ENCODE results near the gene ZNF778.

GRCh38 chr16:89199241-89200123, 18.0 kb upstream of the ZNF778 start:
- TF ChIP-seq, protein P1, sequence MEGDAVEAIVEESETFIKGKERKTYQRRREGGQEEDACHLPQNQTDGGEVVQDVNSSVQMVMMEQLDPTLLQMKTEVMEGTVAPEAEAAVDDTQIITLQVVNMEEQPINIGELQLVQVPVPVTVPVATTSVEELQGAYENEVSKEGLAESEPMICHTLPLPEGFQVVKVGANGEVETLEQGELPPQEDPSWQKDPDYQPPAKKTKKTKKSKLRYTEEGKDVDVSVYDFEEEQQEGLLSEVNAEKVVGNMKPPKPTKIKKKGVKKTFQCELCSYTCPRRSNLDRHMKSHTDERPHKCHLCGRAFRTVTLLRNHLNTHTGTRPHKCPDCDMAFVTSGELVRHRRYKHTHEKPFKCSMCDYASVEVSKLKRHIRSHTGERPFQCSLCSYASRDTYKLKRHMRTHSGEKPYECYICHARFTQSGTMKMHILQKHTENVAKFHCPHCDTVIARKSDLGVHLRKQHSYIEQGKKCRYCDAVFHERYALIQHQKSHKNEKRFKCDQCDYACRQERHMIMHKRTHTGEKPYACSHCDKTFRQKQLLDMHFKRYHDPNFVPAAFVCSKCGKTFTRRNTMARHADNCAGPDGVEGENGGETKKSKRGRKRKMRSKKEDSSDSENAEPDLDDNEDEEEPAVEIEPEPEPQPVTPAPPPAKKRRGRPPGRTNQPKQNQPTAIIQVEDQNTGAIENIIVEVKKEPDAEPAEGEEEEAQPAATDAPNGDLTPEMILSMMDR (conservative IDR thresholded peaks at IDR 0.05 in 1 of 2, IDR thresholded peaks at IDR 0.05 in 1 of 2; ENCODE audit: low read depth in 1 of 2, low read length in 2 of 2): no peak
- no peak for TF ChIP-seq EZH2 (IDR thresholded peaks at IDR 0.05; ENCODE audit: low read length, missing control alignments)
